Measurements from ENCODE around the gene TMEM88. TPM values are rescaled to one million over a fixed set of nuclear protein-coding genes. Genes with fewer than 3 reads are reported as not detected.
"Not testable (repeated sequence)": the region's sequence is repeated elsewhere in the genome, so short reads cannot be mapped to it uniquely, and the experiment has no call there.

The TMEM88 gene
- total RNA-seq, 1 donor from 2014 or later, result 0.65 TPM

DNA sequence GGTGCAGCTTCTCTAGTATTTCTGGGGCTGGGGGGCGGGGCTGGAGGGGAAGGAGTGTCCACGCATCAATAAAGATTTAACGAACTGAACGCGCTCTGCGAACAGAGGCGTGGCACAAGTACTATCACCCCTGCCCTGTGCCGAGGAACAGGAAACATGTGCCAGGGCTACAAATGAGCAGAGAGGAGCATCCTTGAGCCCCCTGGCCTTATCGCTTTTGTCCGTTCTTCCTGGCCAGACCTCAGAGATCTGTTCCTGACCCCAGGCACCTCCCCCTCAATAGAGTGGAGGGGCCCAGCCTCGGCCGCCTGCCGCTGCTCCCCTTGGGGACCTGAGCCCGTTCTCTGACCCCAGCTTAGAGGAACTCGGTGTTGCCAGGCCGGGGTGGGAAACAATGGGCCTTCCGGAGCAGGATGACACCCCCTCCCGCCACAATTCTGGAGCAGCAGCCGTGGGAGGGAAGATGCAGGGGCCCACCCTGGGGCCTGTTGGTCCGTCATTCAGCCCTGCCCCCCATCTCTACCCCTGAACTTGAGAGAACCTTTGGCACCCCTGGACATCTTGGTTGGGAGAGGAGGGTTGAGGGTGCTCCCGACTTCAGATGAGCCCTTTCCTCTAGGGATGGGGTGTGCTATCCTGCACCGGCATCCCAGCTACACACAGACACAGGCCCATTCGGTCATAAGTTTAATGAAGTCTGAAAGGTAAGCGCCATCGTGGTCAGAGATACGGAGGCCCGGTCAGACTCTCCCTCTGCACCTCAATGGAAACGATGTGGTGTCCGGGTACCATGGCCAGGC, 1.3 kb downstream of the TMEM88 start:
- DNase-seq (ENCODE audit: low read depth), result no peak

DNA sequence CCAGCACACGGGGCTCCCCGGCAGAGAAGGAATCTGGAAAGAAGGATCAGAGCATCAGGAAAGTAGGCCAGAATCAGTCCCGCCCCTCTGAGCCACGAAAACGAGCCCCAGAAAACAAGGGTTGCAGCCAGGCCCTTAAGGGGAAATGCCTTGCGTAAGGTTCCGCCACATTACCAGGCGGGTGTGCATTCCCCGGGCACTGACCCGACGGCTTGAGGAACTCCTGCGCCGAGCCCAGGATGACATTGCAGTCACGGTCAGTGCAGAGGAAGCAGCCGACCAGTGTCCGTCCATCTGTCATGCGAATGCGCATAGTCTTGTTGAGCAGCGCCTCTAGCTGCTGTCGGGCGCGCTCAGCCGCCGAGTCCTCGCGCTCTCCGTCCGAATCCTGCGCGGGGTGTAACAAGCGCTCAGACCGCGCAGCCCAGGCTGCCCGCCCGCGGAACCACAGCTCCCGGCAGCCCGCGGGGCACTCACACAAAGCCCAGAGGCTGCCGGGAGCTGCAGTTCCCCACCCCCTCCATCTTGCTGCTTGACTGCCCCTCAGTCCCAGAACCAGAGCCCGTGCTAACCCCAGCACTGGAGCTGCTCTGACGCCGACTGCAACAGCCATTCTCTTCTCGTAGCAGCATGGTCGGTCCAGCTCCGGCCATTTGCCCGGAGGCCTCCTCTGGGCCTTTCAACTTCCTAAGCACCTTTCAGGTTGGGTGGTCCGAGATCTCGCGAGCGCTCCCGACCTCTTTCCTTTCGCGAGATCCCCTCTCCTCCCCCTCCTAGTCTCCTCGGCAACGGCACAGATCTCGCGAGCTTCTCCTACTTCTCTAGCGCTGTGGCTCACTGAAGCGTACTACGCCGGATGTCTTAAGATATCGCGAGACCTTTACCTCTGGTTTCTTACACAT, 2.2 kb downstream of the TMEM88 start, which contains the start of gene NAA38:
TSS of gene NAA38 (minus strand) at position 749 of the 902 bp plus-strand sequence. CDS start at position 653, 96 bp downstream.
- DNase-seq (ENCODE audit: low read depth), result peak; percentile 99

DNA sequence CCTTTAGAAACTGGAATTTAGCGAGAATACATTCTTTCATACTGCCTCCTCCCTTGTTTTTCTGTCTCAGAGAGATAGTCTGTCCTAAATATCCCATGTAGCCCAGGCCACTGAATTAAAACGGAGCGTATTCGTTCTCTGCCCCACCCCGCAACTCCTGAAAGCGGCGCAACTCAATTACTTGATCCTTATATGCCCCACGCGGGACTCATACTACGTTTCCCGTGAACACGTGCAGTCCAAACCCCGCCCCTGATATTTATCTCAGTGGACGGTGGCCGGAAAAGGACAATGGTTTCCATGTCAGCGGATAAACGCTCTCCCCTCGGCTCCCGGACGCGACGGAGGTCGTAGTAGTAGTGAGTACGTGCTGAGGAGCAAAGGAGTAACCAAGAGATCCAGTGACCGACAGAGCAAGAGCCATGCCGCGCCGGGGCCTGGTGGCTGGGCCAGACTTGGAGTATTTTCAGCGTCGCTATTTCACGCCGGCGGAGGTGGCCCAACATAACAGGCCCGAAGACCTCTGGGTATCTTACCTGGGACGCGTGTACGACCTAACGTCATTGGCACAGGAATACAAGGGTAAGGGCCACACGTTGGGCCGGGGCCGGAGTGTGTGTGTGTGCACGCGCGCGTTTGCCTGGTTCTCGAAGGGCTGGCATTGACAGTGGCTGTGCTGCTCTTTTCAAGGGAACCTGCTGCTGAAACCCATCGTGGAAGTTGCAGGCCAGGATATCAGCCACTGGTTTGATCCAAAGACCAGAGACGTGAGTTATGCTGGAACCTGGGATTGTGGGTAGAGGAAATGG, 3.1 kb downstream of the TMEM88 start, which contains the start of gene CYB5D1:
TSS of gene CYB5D1 (plus strand) at position 291 of the 809 bp plus-strand sequence. CDS start at position 423, 132 bp downstream.
- no peak for DNase-seq (ENCODE audit: low read depth)

DNA sequence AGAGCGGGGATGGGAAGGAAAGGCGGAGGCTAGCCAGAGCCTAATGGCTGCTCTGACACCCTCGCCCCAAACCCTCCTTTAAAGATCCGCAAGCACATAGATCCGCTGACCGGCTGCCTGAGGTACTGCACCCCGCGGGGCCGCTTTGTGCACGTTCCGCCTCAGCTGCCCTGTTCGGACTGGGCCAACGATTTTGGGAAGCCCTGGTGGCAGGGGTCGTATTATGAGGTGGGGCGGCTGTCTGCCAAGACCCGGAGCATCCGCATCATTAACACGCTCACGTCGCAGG, 3.6 kb downstream of the TMEM88 start:
- DNase-seq (ENCODE audit: low read depth), result peak; percentile 39

DNA sequence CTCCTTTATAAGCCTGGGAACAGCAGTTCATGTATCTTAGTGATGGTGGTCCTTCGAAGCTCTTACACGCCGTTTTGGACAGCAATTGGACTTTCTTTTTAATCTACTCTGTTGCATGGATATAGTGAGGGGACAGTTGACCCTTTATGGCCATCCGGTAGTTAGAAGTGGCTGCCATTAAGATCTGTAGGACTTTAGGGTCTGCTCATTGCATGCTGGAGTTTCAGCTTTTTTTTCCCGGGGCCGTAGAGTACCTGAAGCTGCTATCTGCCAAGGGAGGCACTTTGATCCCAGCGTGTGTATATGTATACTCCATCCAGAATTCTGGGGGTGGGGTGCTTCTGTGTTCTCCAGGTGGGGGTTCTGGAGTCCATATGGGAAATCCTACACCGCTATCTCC, 4.2 kb downstream of the TMEM88 start:
- no peak for DNase-seq (ENCODE audit: low read depth)

DNA sequence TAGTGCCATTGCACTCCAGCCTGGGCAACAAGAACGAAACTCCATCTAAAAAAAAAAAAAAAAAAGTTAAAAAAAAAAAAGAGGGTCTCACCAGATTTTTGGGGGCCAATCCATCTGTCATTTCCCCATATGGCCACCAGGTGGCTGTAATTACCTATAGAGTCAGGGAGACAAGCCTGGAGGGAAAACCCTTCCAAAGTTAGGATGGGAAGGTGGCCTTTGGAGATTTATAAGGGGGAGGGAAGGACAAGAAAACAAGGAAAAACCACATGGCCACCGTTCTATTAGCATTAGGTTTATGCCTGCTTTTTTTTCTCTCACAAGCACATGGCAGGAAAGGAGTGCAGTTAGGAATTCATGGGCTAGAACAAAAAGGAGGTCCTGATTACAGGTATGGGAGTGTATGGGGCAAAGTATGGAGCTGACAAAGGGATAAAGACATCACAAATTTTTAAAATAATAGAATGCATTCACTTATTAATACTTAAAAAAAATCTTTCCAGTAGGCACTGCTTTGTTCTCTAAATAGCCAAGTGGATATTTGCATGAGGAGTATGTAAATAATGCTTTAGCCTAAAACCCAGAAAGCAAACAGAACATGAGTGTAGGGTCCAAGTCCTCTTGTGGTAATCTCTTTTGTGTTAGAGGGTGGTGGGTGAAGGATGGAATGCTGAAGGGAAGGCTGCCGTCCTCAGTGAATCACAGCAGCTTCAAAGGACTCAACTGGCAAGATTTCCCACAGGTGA, 8.0 kb downstream of the TMEM88 start:
- DNase-seq (ENCODE audit: low read depth), result peak; percentile 38

DNA sequence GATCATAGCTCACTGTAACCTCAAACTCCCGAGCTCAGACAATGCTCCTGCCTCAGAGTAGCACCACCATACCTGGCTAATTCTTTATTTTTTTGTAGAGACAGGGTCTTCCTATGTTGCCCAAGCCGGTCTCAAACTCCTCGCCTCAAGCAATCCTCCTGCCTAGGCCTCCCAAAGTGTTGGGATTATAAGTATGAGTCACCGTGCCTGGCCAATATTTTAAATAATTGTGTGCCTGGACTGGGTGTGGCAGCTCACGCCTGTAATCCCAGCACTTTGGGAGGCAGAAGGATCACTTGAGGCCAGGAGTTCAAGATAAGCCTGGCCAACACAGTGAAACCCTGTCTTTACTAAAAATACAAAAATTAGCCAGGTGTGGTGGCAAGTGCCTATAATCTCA, 9.5 kb downstream of the TMEM88 start:
- DNase-seq (ENCODE audit: low read depth), result not testable (repeated sequence)

DNA sequence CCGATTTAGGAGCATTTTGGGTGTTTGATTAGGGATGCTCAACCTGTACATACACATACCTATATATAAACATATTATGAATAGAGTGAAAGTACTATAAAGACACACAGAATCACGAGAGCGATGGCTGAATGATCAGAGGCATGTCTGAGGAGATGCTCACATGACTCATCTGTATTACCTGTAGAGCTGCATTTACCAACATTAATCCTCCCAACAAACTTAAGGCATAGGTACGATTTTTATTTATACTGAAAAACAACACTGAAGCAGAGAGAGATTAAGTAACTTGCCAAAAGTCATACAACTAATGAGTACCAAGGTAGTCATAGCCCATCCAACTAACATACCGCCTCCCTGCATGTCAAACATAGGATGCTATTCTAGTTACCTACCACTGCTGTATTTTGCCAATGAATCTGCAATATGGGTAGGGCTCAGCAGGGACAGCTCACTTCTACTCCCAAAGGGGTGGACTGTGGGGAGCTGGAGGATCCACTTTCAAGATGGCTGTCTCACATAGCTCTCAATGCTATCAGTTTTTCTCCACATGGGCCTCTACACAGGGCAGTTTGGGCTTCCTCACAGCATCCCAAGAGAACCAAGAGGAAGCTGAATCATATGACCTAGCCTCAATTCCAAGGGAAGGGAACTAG, 10.3 kb downstream of the TMEM88 start:
- no peak for DNase-seq (ENCODE audit: low read depth)

DNA sequence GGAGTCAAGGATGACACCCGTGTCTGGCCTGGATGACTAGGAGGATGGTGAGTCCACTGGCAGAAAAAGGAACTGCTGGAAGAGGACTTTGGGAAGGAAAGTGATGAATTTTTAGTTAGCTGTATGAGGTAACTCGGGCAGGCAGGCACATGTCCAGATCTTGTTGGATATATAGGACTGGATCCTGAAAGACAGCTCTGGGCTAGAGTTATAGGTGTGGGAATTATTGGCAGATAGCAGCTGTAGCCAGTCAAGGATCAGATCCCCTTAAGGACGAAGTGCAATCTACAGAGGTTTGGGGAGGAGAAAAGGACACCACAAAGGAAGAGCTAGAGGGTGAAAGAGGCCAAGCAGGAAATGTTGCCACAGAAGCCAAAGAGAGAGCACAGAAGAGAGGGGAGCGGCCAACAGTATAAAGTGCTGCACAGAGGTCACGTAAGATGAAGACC, 13.0 kb downstream of the TMEM88 start:
- DNase-seq (ENCODE audit: low read depth), result no peak

DNA sequence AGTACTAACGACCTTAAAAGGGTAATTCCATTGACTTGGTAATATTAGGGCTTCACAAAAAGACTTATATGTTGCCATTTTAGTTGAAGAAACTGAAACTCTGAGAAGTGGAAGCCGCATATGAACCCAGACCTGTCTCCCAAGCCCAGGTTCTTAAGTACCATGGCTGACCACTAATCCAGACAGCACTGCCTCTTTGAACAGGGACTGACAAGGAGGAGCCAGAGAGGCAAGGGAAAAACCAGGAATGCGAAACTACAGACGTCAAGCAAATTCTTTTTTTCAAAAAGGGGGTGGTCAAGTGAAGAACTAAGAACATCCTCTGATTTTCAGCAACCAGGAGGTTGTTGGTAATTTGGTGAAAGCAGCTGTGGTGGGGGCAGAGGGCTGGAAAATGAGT, 18.2 kb downstream of the TMEM88 start:
- no peak for DNase-seq (ENCODE audit: low read depth)

DNA sequence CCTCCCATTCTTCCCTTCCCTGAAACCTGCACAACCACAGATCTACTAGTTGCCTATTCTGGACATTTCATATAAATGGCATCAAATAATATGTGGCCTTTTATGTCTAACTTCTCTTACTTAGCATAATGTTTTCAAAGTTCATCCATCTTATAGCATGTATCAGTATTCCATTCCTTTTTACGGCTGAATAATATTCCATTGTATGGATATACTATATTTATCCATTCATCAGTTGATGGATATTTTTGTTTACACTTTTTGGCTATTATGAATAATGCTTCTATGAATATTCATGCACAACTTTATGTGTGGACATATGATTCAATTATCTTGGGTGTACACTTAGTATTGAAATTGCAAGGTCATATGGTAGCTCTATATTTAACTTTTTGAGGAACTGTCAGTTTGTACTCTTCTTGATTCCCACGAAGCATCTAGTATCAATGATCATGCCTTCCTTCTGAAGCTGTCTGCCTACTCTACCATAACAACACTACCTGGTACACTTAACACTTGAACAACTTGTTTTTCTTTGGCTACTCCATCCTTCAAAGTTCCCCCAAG, 21.0 kb downstream of the TMEM88 start:
- no peak for DNase-seq (ENCODE audit: low read depth)

DNA sequence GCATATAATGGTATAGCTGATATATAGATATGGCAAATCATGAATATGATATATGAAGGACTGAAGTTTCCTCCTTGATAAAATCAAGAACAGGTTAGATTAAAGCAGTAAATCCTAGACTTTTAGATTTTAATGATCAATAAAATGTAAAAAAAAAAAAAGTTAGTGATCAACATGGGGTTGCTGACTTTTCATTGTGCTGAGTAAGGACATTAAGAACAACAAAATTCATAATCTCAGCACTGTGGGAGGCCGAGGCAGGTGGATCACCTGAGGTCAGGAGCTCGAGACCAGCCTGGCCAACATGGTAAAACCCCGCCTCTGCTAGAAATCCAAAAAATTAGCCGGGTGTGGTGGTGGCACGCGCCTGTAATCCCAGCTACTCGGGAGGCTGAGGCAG, 23.4 kb downstream of the TMEM88 start:
- no peak for DNase-seq (ENCODE audit: low read depth)

DNA sequence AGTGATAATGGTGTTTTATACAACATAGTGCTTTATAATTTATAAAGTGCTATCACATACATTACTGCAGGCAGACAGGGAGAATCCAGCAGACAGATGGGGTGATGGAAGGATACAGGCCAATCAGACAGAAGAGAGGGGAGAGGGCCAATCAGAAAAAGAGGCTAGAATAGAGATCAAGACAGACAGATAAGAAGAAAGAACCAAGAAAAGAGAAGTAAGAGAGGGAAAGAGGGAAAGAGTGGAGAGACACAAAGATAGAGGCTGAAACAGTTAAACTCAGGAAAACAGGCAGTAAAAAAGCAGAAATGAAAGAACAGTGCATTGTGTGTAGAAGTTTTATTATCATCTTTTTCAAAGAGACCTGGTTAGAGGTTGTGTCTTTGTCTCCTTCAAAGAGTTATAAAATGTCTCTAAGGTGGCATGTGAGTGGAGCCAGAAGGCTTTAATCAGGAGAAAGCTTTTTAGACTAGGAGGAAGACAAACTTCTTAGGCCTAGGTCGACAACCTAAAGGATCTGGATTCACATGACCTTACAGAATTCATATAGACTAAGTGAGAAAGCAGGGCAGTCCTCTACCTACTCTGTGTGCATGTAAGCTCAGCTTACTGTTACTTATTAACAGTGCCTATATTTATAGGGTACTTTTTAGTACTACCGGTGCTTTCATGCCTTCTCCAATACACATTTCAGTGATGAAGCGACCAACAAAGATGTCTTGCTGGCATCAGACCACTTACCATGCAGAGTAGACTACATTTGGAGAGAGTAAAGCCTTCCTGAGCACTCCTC, 25.4 kb downstream of the TMEM88 start:
- DNase-seq (ENCODE audit: low read depth), result no peak

DNA sequence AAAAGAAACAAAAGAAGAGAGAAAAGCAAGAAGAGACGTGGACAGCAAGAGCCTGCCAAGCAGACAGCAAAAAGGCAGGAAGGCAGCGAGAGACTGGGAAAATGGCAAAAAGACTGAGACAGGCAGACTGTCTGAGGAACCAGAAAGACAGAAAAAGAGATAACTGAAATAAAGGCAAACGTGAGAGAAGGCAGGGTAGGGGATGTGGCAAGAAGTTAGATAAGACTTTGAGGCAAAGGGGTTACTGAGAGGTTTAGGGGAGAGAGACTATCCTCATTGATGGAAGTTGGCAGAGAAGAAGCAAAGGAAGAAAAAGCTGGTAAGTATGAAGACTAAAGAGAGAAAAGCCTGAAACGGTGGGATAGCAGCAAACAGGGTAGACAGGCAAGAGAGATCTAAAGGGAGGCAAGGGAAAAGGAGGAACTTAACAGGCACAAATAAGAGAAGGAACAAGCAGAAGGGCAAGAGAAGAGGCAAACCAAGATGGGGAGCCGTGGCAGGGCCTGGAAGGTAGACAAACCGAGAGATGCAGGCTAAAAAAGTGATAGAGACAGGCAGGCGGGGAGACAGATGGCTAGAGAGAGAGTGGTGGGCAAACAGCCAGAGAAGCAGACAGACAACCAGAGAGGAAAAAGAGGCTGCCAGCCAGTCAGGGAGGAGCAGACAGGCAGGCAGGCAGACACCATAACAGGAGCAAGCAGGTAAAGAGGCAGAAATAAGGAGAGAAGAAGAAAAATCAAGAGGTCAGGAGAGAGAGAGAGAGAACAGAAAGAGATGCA, 26.6 kb downstream of the TMEM88 start:
- DNase-seq (ENCODE audit: low read depth), result no peak

DNA sequence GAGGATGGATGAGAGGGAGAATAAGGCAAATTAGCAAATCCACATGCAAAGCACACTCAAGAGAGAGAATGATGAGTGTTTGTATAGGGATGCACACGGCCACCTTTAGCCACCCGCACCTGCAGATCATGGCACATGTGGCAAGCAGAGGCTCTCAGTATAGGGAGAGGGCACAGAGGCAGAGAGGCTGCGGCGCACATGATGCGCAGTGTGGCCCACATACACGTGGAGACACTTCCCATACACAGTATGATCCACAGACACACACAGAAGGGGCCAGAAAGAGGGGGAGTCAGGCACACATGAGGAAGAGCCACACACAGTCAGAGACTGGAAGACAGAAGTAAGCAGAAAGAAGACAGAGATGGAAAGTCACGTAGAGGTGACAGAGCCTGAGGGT, 27.2 kb downstream of the TMEM88 start:
- no peak for DNase-seq (ENCODE audit: low read depth)

DNA sequence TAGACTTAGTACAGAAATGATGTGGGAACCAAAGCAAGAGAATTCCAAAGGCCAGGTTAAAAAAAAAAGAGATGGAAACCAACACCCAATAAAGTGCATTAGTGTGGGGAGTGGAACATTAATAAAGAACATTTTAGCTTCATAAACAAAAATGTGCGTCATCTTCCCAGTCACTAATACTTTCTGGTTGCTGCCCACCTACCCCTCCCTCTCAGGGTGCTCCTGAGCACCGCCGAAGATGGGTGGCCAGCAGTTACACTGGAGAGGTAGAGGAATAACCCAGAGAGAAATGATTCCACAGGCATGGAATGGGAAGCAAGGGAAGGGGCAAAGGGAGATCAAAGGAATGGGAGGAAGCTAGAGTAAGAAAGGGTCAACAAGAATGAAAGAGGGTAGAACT, 27.8 kb downstream of the TMEM88 start:
- no peak for DNase-seq (ENCODE audit: low read depth)

DNA sequence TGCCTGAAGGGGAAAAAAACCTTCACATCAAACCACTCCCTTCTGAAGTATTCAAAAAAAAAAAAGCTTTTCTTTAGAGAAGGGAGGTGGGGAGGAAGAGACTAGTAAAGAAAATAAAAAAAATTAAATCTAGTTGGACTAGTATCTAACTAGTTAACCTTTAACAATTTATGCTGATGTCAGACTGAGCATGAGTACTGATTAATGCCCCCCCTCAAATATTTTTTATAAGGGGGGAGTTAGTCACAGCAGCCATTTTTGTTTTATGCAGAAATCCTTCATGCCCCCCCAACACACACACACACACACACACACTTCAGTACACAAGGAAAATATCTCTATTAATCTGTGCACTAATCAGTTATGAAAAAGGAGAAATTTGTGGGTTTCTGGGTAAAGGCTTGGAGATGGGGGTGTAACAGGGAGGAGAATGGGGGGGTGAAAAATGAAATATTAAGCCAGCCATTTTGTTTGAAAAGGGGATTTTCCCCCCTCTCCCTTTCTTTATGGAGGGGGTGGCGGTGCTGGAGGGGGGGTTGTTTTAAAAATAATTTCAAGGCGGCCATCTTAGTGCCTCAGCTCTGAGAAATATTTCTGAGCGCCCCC, 29.0 kb downstream of the TMEM88 start:
- peak; percentile 57 for DNase-seq (ENCODE audit: low read depth)

Measured in renal cortical epithelial cell (primary cell).